ENCODE data around the gene MLLT3. TPM values are rescaled to one million over a fixed set of nuclear protein-coding genes. Genes with fewer than 3 reads are reported as not detected.

Gene MLLT3
- total RNA-seq, 4 donors from 2014 or later, result 2.1 to 30.4 (median 14.0) TPM

GRCh38 chr9:20373263-20373662, 249.0 kb downstream of the MLLT3 start:
- no peak for DNase-seq
- Histone ChIP-seq H3K27me3 (no peaks in the 10 kb centered on the region), H3K27ac (no peak overlapping the region), H3K4me1 (no peaks in the 10 kb centered on the region), H3K4me3 (no peak overlapping the region), H3K36me3 (no peaks in the 10 kb centered on the region), H3K9me3 (no peaks in the 10 kb centered on the region)
- TF ChIP-seq POLR2A (IDR thresholded peaks at IDR 0.05) (no peak), CTCF (IDR thresholded peaks at IDR 0.05) (no peak)
- intact Hi-C loops (cut with DNase I; ENCODE audit: low total_unique reads), result no loop called here

- Histone ChIP-seq H3K27me3 (no peaks in the 10 kb centered on the region), H3K36me3 (no peaks in the 10 kb centered on the region), H3K4me3 (no peak overlapping the region), H3K9me3 (no peaks in the 10 kb centered on the region), H3K4me1 (no peaks in the 10 kb centered on the region), H3K27ac (no peak overlapping the region)
- TF ChIP-seq CTCF (IDR thresholded peaks at IDR 0.05) (no peak), POLR2A (IDR thresholded peaks at IDR 0.05) (no peak)
- intact Hi-C loops (cut with DNase I; ENCODE audit: low total_unique reads), result no loop called here
- DNase-seq, result no peak
These were observed 252.9 kb downstream of the MLLT3 start for GRCh38 chr9:20369391-20369790.

GRCh38 chr9:20367855-20368254, 254.4 kb downstream of the MLLT3 start:
- no peaks in the 10 kb centered on the region for H3K9me3 ChIP-seq
- no peaks in the 10 kb centered on the region for H3K4me1 ChIP-seq
- DNase-seq, result no peak
- TF ChIP-seq CTCF (IDR thresholded peaks at IDR 0.05) (no peak), POLR2A (IDR thresholded peaks at IDR 0.05) (no peak)
- H3K36me3 ChIP-seq, result no peaks in the 10 kb centered on the region
- no peaks in the 10 kb centered on the region for H3K27me3 ChIP-seq
- intact Hi-C loops (cut with DNase I; ENCODE audit: low total_unique reads), result no loop called here
- H3K27ac ChIP-seq, result no peak overlapping the region
- H3K4me3 ChIP-seq, result no peak overlapping the region

- Histone ChIP-seq H3K36me3 (no peaks in the 10 kb centered on the region), H3K4me3 (no peak overlapping the region), H3K9me3 (no peaks in the 10 kb centered on the region), H3K27ac (no peak overlapping the region), H3K27me3 (no peaks in the 10 kb centered on the region), H3K4me1 (no peaks in the 10 kb centered on the region)
- no peak for DNase-seq
- TF ChIP-seq CTCF (IDR thresholded peaks at IDR 0.05), result no peak
- TF ChIP-seq POLR2A (IDR thresholded peaks at IDR 0.05), result no peak
- intact Hi-C loops (cut with DNase I; ENCODE audit: low total_unique reads), result no loop called here
These were observed 257.3 kb downstream of the MLLT3 start for GRCh38 chr9:20364959-20365358.

- TF ChIP-seq POLR2A (IDR thresholded peaks at IDR 0.05) (no peak), CTCF (IDR thresholded peaks at IDR 0.05) (no peak)
- intact Hi-C loops (cut with DNase I; ENCODE audit: low total_unique reads), result no loop called here
- no peaks in the 10 kb centered on the region for H3K9me3 ChIP-seq
- H3K4me1 ChIP-seq, result no peaks in the 10 kb centered on the region
- no peaks in the 10 kb centered on the region for H3K36me3 ChIP-seq
- no peaks in the 10 kb centered on the region for H3K27me3 ChIP-seq
- DNase-seq, result no peak
- no peak overlapping the region for H3K4me3 ChIP-seq
- H3K27ac ChIP-seq, result no peak overlapping the region
These were observed 259.1 kb downstream of the MLLT3 start for GRCh38 chr9:20363233-20363632.

Data from uterus (tissue), 4 donors.